ENCODE measurements around the gene TTYH3. TPM values are rescaled to one million over a fixed set of nuclear protein-coding genes. Genes with fewer than 3 reads are reported as not detected.
A peak's percentile ranks its signal among the peaks of the same experiment; 100 is the strongest.

The TTYH3 gene
- total and polyA plus RNA-seq, 2 donors, result 4.4 to 20.4 TPM

DNA sequence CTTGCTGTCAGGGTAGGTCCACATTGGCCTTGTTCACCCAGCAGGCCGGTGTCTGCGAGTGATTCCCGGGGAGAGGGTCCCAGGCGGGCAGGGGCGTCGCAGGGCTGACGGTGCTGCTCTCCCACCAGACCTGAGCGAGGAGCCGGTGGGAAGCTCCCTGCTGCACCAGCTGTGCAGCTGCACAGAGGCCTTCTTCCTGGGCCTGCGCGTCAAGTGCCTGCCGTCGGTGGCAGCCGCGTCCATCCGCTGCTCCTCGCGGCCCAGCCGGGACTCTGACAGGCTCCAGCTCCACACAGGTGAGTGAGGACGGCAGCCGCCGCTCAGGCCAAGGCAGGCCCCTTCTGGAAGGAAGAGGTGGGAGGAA, 70.8 kb downstream of the TTYH3 start:
- Histone ChIP-seq H3K4me3 (ENCODE audit: low read length in 2 of 2) (no peak overlapping the region), H3K36me3 (ENCODE audit: control insufficient read depth in 2 of 2, insufficient read depth in 2 of 2, low read length in 1 of 2) (no peaks in the 10 kb centered on the region), H3K27ac (ENCODE audit: low read depth in 1 of 2, low read length in 1 of 2) (no peak overlapping the region), H3K4me1 (ENCODE audit: control insufficient read depth in 2 of 2, insufficient read depth in 2 of 2, low read length in 2 of 2) (peaks cover 12 to 17% of the 10 kb centered on the region in 2 donors), H3K27me3 (ENCODE audit: control insufficient read depth in 2 of 2, insufficient read depth in 1 of 2, low read length in 1 of 2) (peaks cover 6 to 60% of the 10 kb centered on the region in 2 donors), H3K9me3 (ENCODE audit: control insufficient read depth in 2 of 2, insufficient read depth in 1 of 2, low read length in 1 of 2) (peaks cover 0 to 3% of the 10 kb centered on the region in 2 donors)
- no peak for DNase-seq (ENCODE audit: low read depth in 6 of 9, low spot score in 9 of 9)
- WGBS, result 96% methylated on average over 22 of the region's 22 CpGs

DNA sequence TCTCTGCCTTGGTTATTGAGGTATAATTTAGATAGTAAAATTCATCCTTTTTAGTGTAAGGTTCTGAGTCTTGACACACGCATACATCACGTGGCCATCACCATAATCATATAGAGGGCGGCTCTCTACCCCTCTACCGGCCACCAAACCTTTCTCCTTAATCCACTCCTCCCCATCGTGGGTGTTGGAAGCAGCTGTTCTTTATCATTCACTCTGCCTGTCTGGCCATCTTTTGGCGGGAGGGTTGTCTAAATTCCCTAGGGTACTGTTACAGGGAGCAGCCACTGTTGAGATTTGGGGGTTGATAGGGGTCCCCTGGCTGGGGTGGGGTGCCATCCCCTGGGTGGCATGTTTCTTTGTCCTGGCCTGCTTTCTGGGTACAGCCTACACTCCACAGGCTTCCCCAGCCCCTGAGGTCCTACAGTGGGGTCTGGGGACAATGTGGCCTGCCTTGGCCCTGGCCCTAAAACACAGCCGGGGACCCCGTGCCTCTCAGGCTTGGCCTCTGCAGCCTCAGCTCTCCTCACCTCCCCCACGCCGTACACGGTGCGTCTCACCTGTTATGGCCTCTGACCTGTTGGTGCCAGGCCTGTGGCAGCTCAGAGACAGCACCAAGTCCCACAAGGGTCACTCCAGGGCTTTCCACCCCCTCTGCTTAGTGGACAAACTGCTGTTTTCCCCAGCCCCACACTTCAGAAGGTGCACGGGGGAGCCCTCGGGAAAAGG, 73.7 kb downstream of the TTYH3 start:
- H3K27ac ChIP-seq (ENCODE audit: low read depth in 1 of 2, low read length in 1 of 2), result no peak overlapping the region
- H3K27me3 ChIP-seq (ENCODE audit: control insufficient read depth in 2 of 2, insufficient read depth in 1 of 2, low read length in 1 of 2), result peaks cover 20 to 60% of the 10 kb centered on the region in 2 donors
- 91% methylated on average over 14 of the region's 14 CpGs for WGBS
- peaks cover 0 to 11% of the 10 kb centered on the region in 2 donors for H3K4me1 ChIP-seq (ENCODE audit: control insufficient read depth in 2 of 2, insufficient read depth in 2 of 2, low read length in 2 of 2)
- H3K4me3 ChIP-seq (ENCODE audit: low read length in 2 of 2), result no peak overlapping the region
- H3K9me3 ChIP-seq (ENCODE audit: control insufficient read depth in 2 of 2, insufficient read depth in 1 of 2, low read length in 1 of 2), result peaks cover 0 to 3% of the 10 kb centered on the region in 2 donors
- DNase-seq (ENCODE audit: low read depth in 6 of 9, low spot score in 9 of 9), result no peak
- H3K36me3 ChIP-seq (ENCODE audit: control insufficient read depth in 2 of 2, insufficient read depth in 2 of 2, low read length in 1 of 2), result no peaks in the 10 kb centered on the region

DNA sequence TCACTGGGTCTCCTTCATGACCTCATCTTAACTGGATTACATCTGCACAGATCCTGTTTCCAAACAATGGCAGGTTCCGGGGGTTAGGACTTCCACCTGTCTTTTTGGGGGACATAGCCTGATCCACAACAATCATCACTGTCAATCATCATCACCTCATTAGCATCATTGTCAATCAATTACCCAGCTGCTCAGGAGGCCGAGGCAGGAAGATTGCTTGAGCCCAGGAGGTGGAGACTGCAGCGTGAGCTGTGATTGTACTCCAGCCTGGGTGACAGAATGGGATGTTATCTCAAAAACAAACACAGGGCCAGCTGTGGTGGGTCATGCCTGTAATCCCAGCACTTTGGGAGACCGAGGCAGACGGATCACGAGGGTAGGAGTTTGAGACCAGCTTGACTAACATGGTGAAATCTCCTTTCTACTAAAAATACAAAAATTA, 74.9 kb downstream of the TTYH3 start:
- Histone ChIP-seq H3K9me3 (ENCODE audit: control insufficient read depth in 2 of 2, insufficient read depth in 1 of 2, low read length in 1 of 2) (peaks cover 0 to 6% of the 10 kb centered on the region in 2 donors), H3K4me1 (ENCODE audit: control insufficient read depth in 2 of 2, insufficient read depth in 2 of 2, low read length in 2 of 2) (peaks cover 2 to 21% of the 10 kb centered on the region in 2 donors), H3K36me3 (ENCODE audit: control insufficient read depth in 2 of 2, insufficient read depth in 2 of 2, low read length in 1 of 2) (no peaks in the 10 kb centered on the region), H3K4me3 (ENCODE audit: low read length in 2 of 2) (no peak overlapping the region), H3K27ac (ENCODE audit: low read depth in 1 of 2, low read length in 1 of 2) (no peak overlapping the region), H3K27me3 (ENCODE audit: control insufficient read depth in 2 of 2, insufficient read depth in 1 of 2, low read length in 1 of 2) (peaks cover 23 to 63% of the 10 kb centered on the region in 2 donors)
- no peak for DNase-seq (ENCODE audit: low read depth in 6 of 9, low spot score in 9 of 9)
- WGBS, result 86% methylated on average over 6 of the region's 6 CpGs

DNA sequence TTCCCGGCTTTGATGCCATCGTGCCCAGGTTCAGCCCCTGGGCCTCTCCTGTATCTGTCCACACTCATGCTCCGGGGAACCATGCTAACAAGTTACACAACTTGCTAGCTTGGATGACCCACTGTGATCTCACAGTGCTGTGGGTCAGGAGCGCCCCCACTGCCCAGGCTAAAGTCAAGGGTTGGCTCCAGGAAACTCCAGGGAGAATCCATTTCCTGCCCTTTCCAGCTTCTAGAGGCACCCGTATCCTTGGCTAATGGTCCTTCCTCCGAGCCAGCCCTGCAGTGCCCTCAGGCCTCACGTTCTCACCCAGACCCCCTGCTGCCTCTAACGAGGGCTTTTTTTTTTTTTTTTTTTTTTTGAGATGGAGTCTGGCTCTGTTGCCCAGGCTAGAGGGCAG, 75.7 kb downstream of the TTYH3 start:
- DNase-seq (ENCODE audit: low read depth in 6 of 9, low spot score in 9 of 9), result no peak
- H3K27me3 ChIP-seq (ENCODE audit: control insufficient read depth in 2 of 2, insufficient read depth in 1 of 2, low read length in 1 of 2), result peaks cover 28 to 66% of the 10 kb centered on the region in 2 donors

DNA sequence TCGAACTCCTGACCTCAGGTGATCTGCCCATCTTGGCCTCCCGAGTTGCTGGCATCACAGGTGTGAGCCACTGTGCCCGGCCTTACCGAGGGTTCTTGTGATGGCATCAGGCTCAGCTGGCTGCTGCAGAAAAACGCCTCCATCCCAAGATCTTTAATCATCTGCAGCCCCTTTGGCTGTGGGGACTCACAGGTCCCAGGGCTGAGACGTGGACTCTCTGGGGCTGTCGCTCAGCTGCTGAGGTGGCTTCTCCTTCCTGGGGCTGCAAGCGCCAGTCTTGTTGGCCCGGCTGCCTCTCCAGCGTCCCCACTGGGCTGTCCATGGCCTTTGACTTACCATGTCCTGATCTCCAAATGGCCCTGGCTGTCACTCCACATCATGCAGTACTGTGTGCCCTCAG, 76.3 kb downstream of the TTYH3 start:
- DNase-seq (ENCODE audit: low read depth in 6 of 9, low spot score in 9 of 9), result no peak
- Histone ChIP-seq H3K4me3 (ENCODE audit: low read length in 2 of 2) (no peak overlapping the region), H3K9me3 (ENCODE audit: control insufficient read depth in 2 of 2, insufficient read depth in 1 of 2, low read length in 1 of 2) (peaks cover 0 to 6% of the 10 kb centered on the region in 2 donors), H3K4me1 (ENCODE audit: control insufficient read depth in 2 of 2, insufficient read depth in 2 of 2, low read length in 2 of 2) (peaks cover 2 to 24% of the 10 kb centered on the region in 2 donors), H3K27me3 (ENCODE audit: control insufficient read depth in 2 of 2, insufficient read depth in 1 of 2, low read length in 1 of 2) (peaks cover 29 to 66% of the 10 kb centered on the region in 2 donors), H3K36me3 (ENCODE audit: control insufficient read depth in 2 of 2, insufficient read depth in 2 of 2, low read length in 1 of 2) (no peaks in the 10 kb centered on the region), H3K27ac (ENCODE audit: low read depth in 1 of 2, low read length in 1 of 2) (no peak overlapping the region)
- WGBS, result 92% methylated on average over 10 of the region's 10 CpGs

More for the DNA sequence above, 75.7 kb downstream of the TTYH3 start:
- 98% methylated on average over 8 of the region's 8 CpGs for WGBS
- Histone ChIP-seq H3K36me3 (ENCODE audit: control insufficient read depth in 2 of 2, insufficient read depth in 2 of 2, low read length in 1 of 2) (no peaks in the 10 kb centered on the region), H3K9me3 (ENCODE audit: control insufficient read depth in 2 of 2, insufficient read depth in 1 of 2, low read length in 1 of 2) (peaks cover 0 to 6% of the 10 kb centered on the region in 2 donors), H3K4me3 (ENCODE audit: low read length in 2 of 2) (no peak overlapping the region), H3K4me1 (ENCODE audit: control insufficient read depth in 2 of 2, insufficient read depth in 2 of 2, low read length in 2 of 2) (peaks cover 2 to 21% of the 10 kb centered on the region in 2 donors), H3K27ac (ENCODE audit: low read depth in 1 of 2, low read length in 1 of 2) (no peak overlapping the region)

DNA sequence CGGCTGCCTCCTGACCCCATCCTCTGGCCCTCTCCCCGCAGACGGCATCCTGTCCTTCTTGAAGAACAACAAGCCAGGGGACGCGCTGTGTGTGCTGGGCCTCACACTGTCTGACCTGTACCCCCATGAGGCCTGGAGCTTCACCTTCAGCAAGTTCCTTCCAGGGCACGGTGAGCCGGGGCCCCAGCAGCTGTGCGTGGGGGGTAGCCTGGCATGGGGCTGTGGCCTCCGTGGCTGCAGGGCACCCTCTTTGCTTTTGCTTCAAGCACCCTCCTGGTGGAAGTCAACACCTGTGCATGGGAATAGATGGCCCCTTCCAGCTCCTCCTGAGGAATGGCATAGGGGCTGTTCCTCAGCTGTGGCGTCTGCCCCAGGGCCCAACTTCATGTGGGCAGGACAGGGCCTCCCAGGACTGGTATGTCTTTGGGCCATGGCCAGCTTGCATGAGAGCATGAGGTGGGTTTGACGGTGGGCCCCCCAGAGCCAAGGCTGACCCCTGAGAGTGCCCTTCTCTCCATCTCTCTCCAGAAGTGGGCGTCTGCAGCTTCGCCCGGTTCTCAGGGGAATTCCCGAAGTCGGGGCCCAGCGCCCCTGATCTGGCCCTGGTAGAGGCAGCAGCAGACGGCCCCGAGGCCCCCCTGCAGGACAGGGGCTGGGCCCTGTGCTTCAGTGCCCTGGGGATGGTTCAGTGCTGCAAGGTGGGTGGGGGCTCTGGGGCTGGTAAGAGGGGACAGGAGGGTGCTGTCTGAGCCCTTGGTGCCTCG, 76.9 kb downstream of the TTYH3 start:
- WGBS, result 88% methylated on average over 20 of the region's 20 CpGs
- no peak overlapping the region for H3K27ac ChIP-seq (ENCODE audit: low read depth in 1 of 2, low read length in 1 of 2)
- H3K4me1 ChIP-seq (ENCODE audit: control insufficient read depth in 2 of 2, insufficient read depth in 2 of 2, low read length in 2 of 2), result peaks cover 2 to 30% of the 10 kb centered on the region in 2 donors
- H3K27me3 ChIP-seq (ENCODE audit: control insufficient read depth in 2 of 2, insufficient read depth in 1 of 2, low read length in 1 of 2), result peaks cover 29 to 73% of the 10 kb centered on the region in 2 donors
- H3K4me3 ChIP-seq (ENCODE audit: low read length in 2 of 2), result no peak overlapping the region
- H3K9me3 ChIP-seq (ENCODE audit: control insufficient read depth in 2 of 2, insufficient read depth in 1 of 2, low read length in 1 of 2), result peaks cover 0 to 6% of the 10 kb centered on the region in 2 donors
- no peaks in the 10 kb centered on the region for H3K36me3 ChIP-seq (ENCODE audit: control insufficient read depth in 2 of 2, insufficient read depth in 2 of 2, low read length in 1 of 2)
- DNase-seq (ENCODE audit: low read depth in 6 of 9, low spot score in 9 of 9), result no peak

DNA sequence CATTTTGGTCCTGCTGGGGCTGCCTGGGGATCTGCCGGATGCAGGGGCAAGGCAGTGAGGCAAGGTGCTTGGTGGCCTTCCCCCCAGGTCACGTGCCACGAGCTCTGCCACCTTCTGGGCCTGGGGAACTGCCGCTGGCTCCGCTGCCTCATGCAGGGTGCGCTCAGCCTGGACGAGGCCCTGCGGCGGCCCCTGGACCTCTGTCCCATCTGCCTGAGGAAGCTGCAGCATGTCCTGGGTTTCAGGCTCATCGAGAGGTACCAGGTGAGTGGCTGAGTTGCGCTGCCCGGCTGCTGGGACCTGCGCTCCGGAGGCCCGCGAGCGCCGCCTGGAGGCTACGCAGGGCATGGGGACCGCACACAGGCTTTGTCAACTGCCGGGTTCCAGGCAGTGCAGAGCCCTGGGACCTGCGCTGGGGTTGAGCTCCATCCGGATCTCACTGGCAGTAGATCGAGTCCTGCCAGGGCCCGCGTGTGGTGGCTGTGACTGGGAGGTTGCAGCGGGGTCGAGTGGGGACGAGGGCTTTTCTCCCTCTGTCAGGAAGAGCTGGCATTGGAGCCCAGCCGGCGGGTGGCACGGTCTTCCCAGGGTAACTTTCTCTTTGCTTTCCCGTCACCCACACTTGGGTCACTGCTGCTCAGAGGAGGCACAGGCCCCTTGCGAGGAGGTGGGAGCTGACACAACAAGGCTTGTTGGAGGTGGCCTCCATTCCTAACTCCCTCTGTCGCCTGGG, 77.9 kb downstream of the TTYH3 start:
- 39% methylated on average over 35 of the region's 35 CpGs for WGBS
- Histone ChIP-seq H3K4me3 (ENCODE audit: low read length in 2 of 2) (no peak overlapping the region), H3K27me3 (ENCODE audit: control insufficient read depth in 2 of 2, insufficient read depth in 1 of 2, low read length in 1 of 2) (peaks cover 29 to 83% of the 10 kb centered on the region in 2 donors), H3K36me3 (ENCODE audit: control insufficient read depth in 2 of 2, insufficient read depth in 2 of 2, low read length in 1 of 2) (no peaks in the 10 kb centered on the region), H3K27ac (ENCODE audit: low read depth in 1 of 2, low read length in 1 of 2) (no peak overlapping the region), H3K4me1 (ENCODE audit: control insufficient read depth in 2 of 2, insufficient read depth in 2 of 2, low read length in 2 of 2) (peaks cover 5 to 40% of the 10 kb centered on the region in 2 donors), H3K9me3 (ENCODE audit: control insufficient read depth in 2 of 2, insufficient read depth in 1 of 2, low read length in 1 of 2) (peaks cover 0 to 12% of the 10 kb centered on the region in 2 donors)
- peak in 7 of 9 donors; percentile 34 to 83 (median 50) for DNase-seq (ENCODE audit: low read depth in 6 of 9, low spot score in 9 of 9)

DNA sequence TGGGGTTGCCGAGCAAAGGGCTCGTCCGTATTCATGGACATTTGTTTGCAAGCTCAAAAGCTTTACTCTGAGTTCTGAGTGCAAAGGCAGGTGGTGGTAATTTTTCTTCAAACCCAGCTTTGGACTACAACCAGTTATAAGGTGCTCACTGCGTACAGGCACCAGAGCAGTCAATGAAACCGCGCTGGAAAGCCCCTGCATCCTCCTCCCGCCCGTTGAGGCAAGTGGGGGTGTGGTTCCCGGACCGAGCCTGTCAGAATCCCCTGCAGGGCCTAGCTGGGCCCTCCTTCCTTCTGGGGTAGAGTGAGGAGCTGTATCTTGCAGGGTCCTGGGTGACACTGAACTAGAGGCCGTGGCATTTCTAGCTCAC, 78.5 kb downstream of the TTYH3 start:
- Histone ChIP-seq H3K4me3 (ENCODE audit: low read length in 2 of 2) (no peak overlapping the region), H3K27me3 (ENCODE audit: control insufficient read depth in 2 of 2, insufficient read depth in 1 of 2, low read length in 1 of 2) (peaks cover 29 to 88% of the 10 kb centered on the region in 2 donors), H3K27ac (ENCODE audit: low read depth in 1 of 2, low read length in 1 of 2) (no peak overlapping the region), H3K36me3 (ENCODE audit: control insufficient read depth in 2 of 2, insufficient read depth in 2 of 2, low read length in 1 of 2) (no peaks in the 10 kb centered on the region), H3K4me1 (ENCODE audit: control insufficient read depth in 2 of 2, insufficient read depth in 2 of 2, low read length in 2 of 2) (peaks cover 11 to 45% of the 10 kb centered on the region in 2 donors), H3K9me3 (ENCODE audit: control insufficient read depth in 2 of 2, insufficient read depth in 1 of 2, low read length in 1 of 2) (peaks cover 0 to 16% of the 10 kb centered on the region in 2 donors)
- 89% methylated on average over 11 of the region's 11 CpGs for WGBS
- no peak for DNase-seq (ENCODE audit: low read depth in 6 of 9, low spot score in 9 of 9)

All from thymus (tissue), 11 donors.